IPS DF 6.9 (cell line): Measurements from ENCODE around the gene CDH24.

Source experiments
- DNase-seq: peaks from one replicate; pipeline ENCODE4 v3.0.0-alpha.2; 2013; ENCODE audit warnings: low read depth, low spot score
- H3K27ac ChIP-seq: one replicate; pipeline ENCODE4 v1.5.1; 2013; ENCODE audit warnings: low read length, control low read depth
- H3K27me3 ChIP-seq: 2 replicates; pipeline ENCODE4 v1.6.1; 2013; ENCODE audit warnings: mild to moderate bottlenecking, low read length; ENCODE audit not compliant: control insufficient read depth, insufficient read depth
- H3K36me3 ChIP-seq: 2 replicates; pipeline ENCODE4 v1.6.1; 2013; ENCODE audit warnings: low read length; ENCODE audit not compliant: control insufficient read depth, insufficient read depth
- H3K4me1 ChIP-seq: 2 replicates; pipeline ENCODE4 v1.6.1; 2013; ENCODE audit warnings: low read length; ENCODE audit not compliant: control insufficient read depth, insufficient read depth
- H3K4me3 ChIP-seq: 2 replicates; pipeline ENCODE4 v1.5.1; 2013; ENCODE audit warnings: mild to moderate bottlenecking, low read length
- H3K9me3 ChIP-seq: 2 replicates; pipeline ENCODE4 v1.6.1; 2013; ENCODE audit warnings: low read length, inconsistent platforms; ENCODE audit not compliant: control insufficient read depth, insufficient read depth
- WGBS: extraction: QIAGEN DNeasy Blood & Tissue Kit; methylation state at CpG from one replicate; pipeline ENCODE4 v1.1.7; 2013; ENCODE audit warnings: mixed read lengths, missing lambda C conversion rate; ENCODE audit not compliant: insufficient read length, insufficient coverage; 5-methylcytosine and 5-hydroxymethylcytosine counted together

The CDH24 gene

DNA sequence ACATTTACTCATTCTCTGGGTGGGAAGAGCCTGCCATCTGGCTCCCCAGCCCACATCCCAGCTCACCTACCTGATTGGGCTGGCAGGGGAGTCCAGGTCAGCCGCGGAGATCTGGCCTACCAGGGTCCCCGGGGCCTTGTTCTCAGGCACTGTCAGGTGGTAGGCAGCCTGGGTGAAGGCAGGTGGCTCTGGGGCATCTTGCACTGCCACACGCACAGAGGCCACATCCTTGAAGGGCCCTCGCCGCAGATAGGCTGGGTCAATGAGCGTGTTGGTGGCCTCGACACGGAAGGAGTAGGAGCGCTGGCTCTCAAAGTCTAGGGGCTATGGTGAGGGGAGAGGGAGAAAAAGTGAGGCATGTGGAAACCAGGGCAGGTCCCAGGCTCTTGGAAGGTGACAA is 3.9 kb downstream of the CDH24 start:
- Histone ChIP-seq H3K27me3 (no peaks in the 10 kb centered on the region), H3K9me3 (no peaks in the 10 kb centered on the region), H3K4me1 (peaks cover 6% of the 10 kb centered on the region; the same call in 1 of the 2 replicates), H3K4me3 (no peak overlapping the region), H3K36me3 (no peaks in the 10 kb centered on the region), H3K27ac (no peak overlapping the region)
- no CpG with 5 or more reads among the region's 10 CpGs for WGBS
- no peak for DNase-seq

DNA sequence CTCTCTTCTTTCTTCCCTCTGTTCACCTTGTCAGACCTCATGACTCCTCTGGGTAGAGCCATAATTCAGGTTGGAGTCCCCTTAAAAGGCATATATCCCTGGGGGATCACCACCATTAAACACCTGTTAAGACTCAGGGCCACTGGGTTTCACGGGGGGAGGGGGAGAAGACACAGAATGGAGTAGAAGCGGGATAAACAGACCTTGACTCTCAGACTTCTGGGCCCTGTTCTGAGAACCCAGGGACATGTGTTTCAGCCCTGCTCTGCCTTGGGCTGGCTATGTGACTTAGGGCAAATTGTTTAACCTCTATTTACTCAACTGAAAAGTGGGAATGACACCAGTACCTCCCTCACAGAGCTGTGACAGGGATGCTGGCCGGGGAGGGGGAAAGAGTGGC is 4.6 kb downstream of the CDH24 start:
- no peaks in the 10 kb centered on the region for H3K36me3 ChIP-seq
- no CpG with 5 or more reads among the region's 3 CpGs for WGBS
- no peak overlapping the region for H3K27ac ChIP-seq

DNA sequence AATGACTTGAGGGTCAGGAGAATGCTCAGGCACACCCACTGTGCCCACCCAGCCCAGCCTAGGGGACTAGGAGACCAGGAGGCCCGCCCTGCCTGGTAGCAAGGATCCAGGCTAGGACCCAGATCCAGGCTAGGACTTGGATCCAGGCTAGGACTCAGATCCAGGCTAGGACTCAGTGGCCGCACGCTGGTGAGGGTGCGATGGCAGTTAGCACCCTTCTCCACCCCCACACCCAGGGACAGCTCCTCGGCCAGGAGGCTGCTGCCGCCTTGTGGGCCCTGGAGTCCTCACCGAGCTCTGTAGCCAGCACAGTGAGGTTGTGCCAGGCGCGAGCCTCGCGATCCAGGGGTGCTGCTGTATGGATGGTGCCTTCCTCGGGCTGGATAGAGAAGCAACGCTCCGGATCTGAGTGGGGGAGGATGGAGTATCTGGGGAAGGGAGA is 5.1 kb downstream of the CDH24 start:
- peaks cover 4% of the 10 kb centered on the region; the same call in 1 of the 2 replicates for H3K4me1 ChIP-seq
- H3K4me3 ChIP-seq = no peak overlapping the region
- WGBS = no CpG with 5 or more reads among the region's 14 CpGs
- H3K27ac ChIP-seq = no peak overlapping the region
- H3K36me3 ChIP-seq = no peaks in the 10 kb centered on the region
- H3K9me3 ChIP-seq = no peaks in the 10 kb centered on the region
- H3K27me3 ChIP-seq = no peaks in the 10 kb centered on the region
- DNase-seq = no peak

More for the DNA sequence above, 4.6 kb downstream of the CDH24 start:
- DNase-seq = no peak
- Histone ChIP-seq H3K9me3 (no peaks in the 10 kb centered on the region), H3K4me1 (peaks cover 4% of the 10 kb centered on the region; the same call in 1 of the 2 replicates), H3K27me3 (no peaks in the 10 kb centered on the region), H3K4me3 (no peak overlapping the region)

DNA sequence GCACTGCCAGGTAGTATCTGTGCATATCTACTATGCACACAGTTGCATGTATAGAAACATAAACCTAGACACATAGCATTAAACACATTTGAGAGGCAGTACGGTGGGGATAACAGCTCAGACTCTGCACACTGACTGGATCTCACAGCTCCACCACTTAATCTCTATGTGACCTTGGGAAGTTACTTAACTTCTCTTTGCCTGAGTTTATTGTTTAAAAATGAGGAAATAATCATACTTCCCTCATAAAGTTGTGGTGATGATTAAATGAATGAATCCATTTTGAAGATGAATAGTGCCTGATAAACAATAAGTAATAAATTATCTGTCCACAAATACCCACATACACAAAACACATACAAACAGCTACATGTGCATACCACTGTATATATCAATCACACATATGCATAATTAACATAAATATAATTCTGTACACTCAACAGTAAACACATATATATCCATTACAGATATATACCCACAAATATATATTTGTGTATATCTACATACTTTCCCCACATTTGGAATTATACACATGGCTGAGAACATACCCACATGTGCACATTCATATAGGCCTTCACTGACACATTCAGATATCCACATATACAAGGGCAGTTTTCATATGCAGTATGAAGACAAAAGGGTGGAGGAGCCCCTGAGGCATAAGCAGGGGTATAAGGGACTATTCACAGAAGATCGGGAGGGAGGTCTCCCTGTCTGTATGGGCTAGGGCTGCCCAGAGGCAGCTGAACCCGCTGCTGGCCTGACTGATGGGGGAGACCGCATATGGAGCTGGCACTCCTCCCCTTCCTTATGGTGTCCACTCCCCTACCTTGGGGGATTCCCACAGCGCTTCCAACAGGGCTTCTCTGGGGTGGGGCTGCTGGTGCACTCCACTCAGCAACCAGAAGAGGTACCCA is 5.9 kb downstream of the CDH24 start:
- no peaks in the 10 kb centered on the region for H3K9me3 ChIP-seq
- H3K27me3 ChIP-seq = no peaks in the 10 kb centered on the region
- no peak overlapping the region for H3K27ac ChIP-seq
- H3K4me3 ChIP-seq = no peak overlapping the region
- no CpG with 5 or more reads among the region's 5 CpGs for WGBS
- peaks cover 4% of the 10 kb centered on the region; the same call in 1 of the 2 replicates for H3K4me1 ChIP-seq
- DNase-seq = no peak
- no peaks in the 10 kb centered on the region for H3K36me3 ChIP-seq

- DNase-seq = no peak
- no peaks in the 10 kb centered on the region for H3K27me3 ChIP-seq
- no peak overlapping the region for H3K27ac ChIP-seq
- no peaks in the 10 kb centered on the region; the same call in 1 of the 2 replicates for H3K4me1 ChIP-seq
- no peak overlapping the region for H3K4me3 ChIP-seq
- H3K9me3 ChIP-seq = no peaks in the 10 kb centered on the region
- H3K36me3 ChIP-seq = no peaks in the 10 kb centered on the region
- WGBS = no CpG with 5 or more reads among the region's 9 CpGs
These were observed 8.3 kb downstream of the CDH24 start for GRCh38 chr14:23049011-23049410.

- H3K27ac ChIP-seq = no peak overlapping the region
- no CpG with 5 or more reads among the region's 85 CpGs for WGBS
- no peaks in the 10 kb centered on the region; the same call in 1 of the 2 replicates for H3K4me1 ChIP-seq
- no peak for DNase-seq
- H3K4me3 ChIP-seq = no peak overlapping the region
- no peaks in the 10 kb centered on the region for H3K9me3 ChIP-seq
- no peaks in the 10 kb centered on the region for H3K36me3 ChIP-seq
- no peaks in the 10 kb centered on the region for H3K27me3 ChIP-seq
These were observed 9.3 kb downstream of the CDH24 start for GRCh38 chr14:23047751-23048693.

DNA sequence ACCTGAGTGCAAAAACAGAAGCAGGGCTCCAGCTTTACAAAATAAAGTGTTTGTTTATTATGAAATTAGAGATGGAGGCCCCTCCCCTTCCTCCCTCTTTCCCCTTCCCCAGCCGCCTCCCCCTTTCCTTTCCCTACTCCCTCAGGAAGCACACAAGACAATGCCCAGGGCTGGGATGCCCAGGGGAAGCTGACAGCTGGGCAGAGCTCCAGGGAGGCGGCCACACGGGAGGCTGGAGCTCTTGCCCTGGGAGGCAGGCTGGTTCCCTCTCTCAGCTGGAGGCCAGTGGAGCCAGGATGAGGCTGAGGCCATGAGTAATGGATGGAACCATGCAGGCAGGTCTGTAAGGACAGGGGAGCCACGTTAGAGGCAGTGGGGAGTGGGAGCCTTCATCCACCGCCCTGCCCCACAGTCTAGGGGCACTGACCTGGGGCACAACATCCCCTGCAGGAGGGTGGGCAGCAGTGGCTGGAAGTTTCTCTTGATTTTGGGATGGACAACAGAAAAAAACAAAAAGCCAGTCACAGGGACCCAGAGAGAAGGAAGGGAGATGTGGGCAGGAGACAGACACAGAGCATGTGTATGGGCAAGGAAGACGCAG is 10.2 kb downstream of the CDH24 start:
- H3K27ac ChIP-seq = no peak overlapping the region
- no peaks in the 10 kb centered on the region for H3K27me3 ChIP-seq
- no CpG with 5 or more reads among the region's 6 CpGs for WGBS
- no peaks in the 10 kb centered on the region; the same call in 1 of the 2 replicates for H3K4me1 ChIP-seq
- no peaks in the 10 kb centered on the region for H3K9me3 ChIP-seq
- H3K36me3 ChIP-seq = no peaks in the 10 kb centered on the region
- no peak overlapping the region for H3K4me3 ChIP-seq
- no peak for DNase-seq

DNA sequence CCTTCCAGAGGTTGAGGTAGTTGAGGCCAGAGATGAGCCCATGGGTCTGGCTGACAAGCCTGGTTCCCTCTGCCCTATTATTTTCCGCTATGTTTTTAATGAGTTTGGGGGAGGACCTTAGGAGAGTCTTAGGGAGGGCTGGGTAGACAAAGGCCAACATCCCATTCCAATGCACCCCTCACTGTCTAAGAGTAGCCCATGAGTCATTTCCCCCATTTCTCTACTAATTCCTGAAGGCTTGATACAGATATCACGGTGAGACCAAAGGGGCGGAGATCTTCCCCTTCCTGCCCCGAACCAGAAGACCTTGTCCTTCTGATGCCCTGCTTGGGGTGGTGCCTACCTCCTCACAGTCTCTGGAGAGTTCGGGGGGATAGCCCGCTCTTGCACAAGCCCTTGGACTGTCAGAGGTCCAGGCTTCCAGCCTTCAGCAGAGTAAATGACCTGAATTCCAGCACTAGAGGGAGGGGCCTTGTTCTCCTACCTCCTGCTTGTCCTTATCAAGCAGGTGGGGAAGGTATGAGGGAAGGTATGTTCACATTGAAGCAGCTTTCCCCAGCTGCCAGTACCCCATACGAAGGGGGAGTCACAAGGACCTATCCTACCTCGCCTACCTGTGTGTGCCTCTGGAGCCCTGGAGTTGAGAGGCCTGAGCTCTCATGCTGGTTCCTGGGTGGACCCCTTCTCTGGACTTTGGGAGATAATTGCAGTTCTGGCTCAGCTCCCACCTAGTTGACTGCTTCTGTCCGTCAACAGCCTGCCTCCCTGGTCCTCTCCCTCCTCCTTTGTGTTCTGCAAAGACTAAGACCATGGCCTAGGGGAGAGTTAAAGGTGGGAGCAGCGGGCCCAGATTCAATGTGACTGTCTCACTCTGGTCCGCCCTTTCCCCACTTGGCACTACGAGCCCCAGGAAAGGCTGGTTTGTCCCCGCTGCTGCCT is 11.6 kb downstream of the CDH24 start:
- H3K27me3 ChIP-seq = no peaks in the 10 kb centered on the region
- H3K9me3 ChIP-seq = no peaks in the 10 kb centered on the region
- no peak overlapping the region for H3K4me3 ChIP-seq
- no peaks in the 10 kb centered on the region for H3K36me3 ChIP-seq
- H3K4me1 ChIP-seq = no peaks in the 10 kb centered on the region
- DNase-seq = no peak
- no peak overlapping the region for H3K27ac ChIP-seq
- WGBS = no CpG with 5 or more reads among the region's 13 CpGs

GRCh38 chr14:23044840-23045239 is 12.5 kb downstream of the CDH24 start:
- WGBS = no CpG with 5 or more reads among the region's 8 CpGs
- no peaks in the 10 kb centered on the region for H3K36me3 ChIP-seq
- H3K27me3 ChIP-seq = no peaks in the 10 kb centered on the region
- no peaks in the 10 kb centered on the region for H3K4me1 ChIP-seq
- DNase-seq = no peak
- H3K9me3 ChIP-seq = no peaks in the 10 kb centered on the region
- no peak overlapping the region for H3K4me3 ChIP-seq
- H3K27ac ChIP-seq = no peak overlapping the region
